ENCODE data around the gene ZNF831. TPM values are rescaled to one million over a fixed set of nuclear protein-coding genes. Genes with fewer than 3 reads are reported as not detected.

The ZNF831 gene
- total RNA-seq, 1 experiment from 2014 or later, result 0.15 TPM

- Histone ChIP-seq H3K79me2 (ENCODE audit: insufficient read depth, low read length) (no peaks in the 10 kb centered on the region), H4K20me1 (ENCODE audit: insufficient read depth) (no peaks in the 10 kb centered on the region), H3K4me2 (ENCODE audit: low read length) (no peak overlapping the region), H3K4me1 (ENCODE audit: control insufficient read depth in 1 of 2, insufficient read depth in 2 of 2, low read length in 2 of 2) (no peaks in the 10 kb centered on the region), H3K9me2 (ENCODE audit: insufficient read depth) (no peaks in the 10 kb centered on the region), H2AFZ (ENCODE audit: low read depth, low read length, poor library complexity, severe bottlenecking) (no peak overlapping the region), H3K27me3 (ENCODE audit: insufficient read depth, low read length) (peaks cover 20% of the 10 kb centered on the region), H3K27ac (ENCODE audit: low read depth, low read length) (no peak overlapping the region), H3K4me3 (replicated peaks in 1 of 2; ENCODE audit: low read depth in 1 of 2, low read length in 2 of 2) (no peak overlapping the region), H3K9me3 (ENCODE audit: control insufficient read depth in 1 of 2, insufficient read depth in 1 of 2, low read depth in 1 of 2, low read length in 2 of 2) (no peaks in the 10 kb centered on the region), H3K9ac (ENCODE audit: low read length) (no peak overlapping the region), H3K36me3 (ENCODE audit: control insufficient read depth in 1 of 2, insufficient read depth in 2 of 2, low read length in 2 of 2) (no peaks in the 10 kb centered on the region)
- intact Hi-C loops (cut with micrococcal nuclease), result loop anchor here (2.0 kb wide), 1 partner anchor 41 kb away; no protein-coding TSS in a partner anchor
- DNase-seq (ENCODE audit: low read depth, low spot score) (no peak), ATAC-seq (no peak)
- ChIA-PET CTCF (no interaction called here), POLR2A (no interaction called here), RAD21 (ENCODE audit: low non-redundant PET in 1 of 2, low total read pairs in 2 of 2, uncharacterized antibody in 2 of 2, unreplicated experiment in 2 of 2) (no interaction called here)
- TF ChIP-seq ATF3 (IDR thresholded peaks at IDR 0.05), result no peak
- TF ChIP-seq REST (IDR thresholded peaks at IDR 0.05; ENCODE audit: low read depth), result peak; percentile 84
- TF ChIP-seq CTCF (IDR thresholded peaks at IDR 0.05 in 2 of 3, conservative IDR thresholded peaks at IDR 0.05 in 1 of 3; ENCODE audit: borderline replicate concordance in 1 of 3, insufficient read depth in 1 of 3, low read depth in 2 of 3, low read length in 2 of 3), result no peak
- BruUV-seq (replicated peaks), result no TSS peak
Measured at GRCh38 chr20:59141818-59142581, 21.6 kb upstream of the ZNF831 start.
